Measurements from ENCODE around the gene LMBRD1. TPM values are rescaled to one million over a fixed set of nuclear protein-coding genes. Genes with fewer than 3 reads are reported as not detected.

LMBRD1 gene
- total and polyA plus RNA-seq, 2 of the 8 experiments (the other 6 are each of a cell fraction or from before 2014, with no cell fraction given), result 9.1 to 16.8 TPM

GRCh38 chr6:69763763-69764162, 33.0 kb downstream of the LMBRD1 start:
- H3K79me2 ChIP-seq (ENCODE audit: control insufficient read depth in 1 of 2, insufficient read depth in 2 of 2, low read length in 2 of 2), result peaks cover 0 to 5% of the 10 kb centered on the region in 2 experiments; a peak in 3 of 4 replicates
- no peaks in the 10 kb centered on the region for H3K36me3 ChIP-seq (ENCODE audit: control insufficient read depth in 2 of 4, insufficient read depth in 4 of 4, low read length in 3 of 4)
- H3K9ac ChIP-seq (replicated peaks in 1 of 4; ENCODE audit: extremely low read depth in 1 of 4, low read depth in 3 of 4, low read length in 3 of 4), result no peak overlapping the region
- no peaks in the 10 kb centered on the region for H3K79me1 ChIP-seq (ENCODE audit: low read depth, low read length)
- no peak overlapping the region for H2BK12ac ChIP-seq (ENCODE audit: low read depth, low read length)
- WGBS, 2 experiments (ENCODE audit: extremely low coverage in 1 of 2, insufficient coverage in 1 of 2, insufficient read length in 1 of 2, insufficient replicate concordance in 2 of 2, low coverage in 1 of 2, low lambda C conversion rate in 2 of 2, missing lambda C conversion rate in 1 of 2), result 80% methylated on average over 3 of the region's 3 CpGs; no CpG with 5 or more reads in 1 of the 2 experiments
- no peaks in the 10 kb centered on the region for H3K23me2 ChIP-seq (ENCODE audit: low read depth, low read length)
- ChIA-PET CTCF (ENCODE audit: partially characterized antibody) (no interaction called here), POLR2A (ENCODE audit: partially characterized antibody) (interaction anchor here (1.4 kb wide), 1 partner anchor 33 kb away, joined by 3 read pairs; no protein-coding TSS in a partner anchor)
- no peak overlapping the region for H2BK5ac ChIP-seq (ENCODE audit: low read depth, low read length)
- no peaks in the 10 kb centered on the region; a peak in 1 of 7 replicates for H3K4me1 ChIP-seq (replicated peaks in 1 of 4; ENCODE audit: control insufficient read depth in 3 of 4, insufficient read depth in 4 of 4, low read length in 3 of 4)
- no peak overlapping the region for H3K14ac ChIP-seq (ENCODE audit: insufficient read length)
- H4K20me1 ChIP-seq (replicated peaks in 1 of 2; ENCODE audit: control insufficient read depth in 1 of 2, insufficient read depth in 2 of 2, low read length in 2 of 2), result no peaks in the 10 kb centered on the region
- H2AK5ac ChIP-seq (ENCODE audit: low read depth, low read length), result no peak overlapping the region
- H3K23ac ChIP-seq (ENCODE audit: insufficient read length), result no peak overlapping the region
- H3K56ac ChIP-seq (replicated peaks; ENCODE audit: insufficient read length, low read depth, low read length), result no peak overlapping the region
- no peak overlapping the region for H3K18ac ChIP-seq (ENCODE audit: extremely low read depth, low read length)
- H2AFZ ChIP-seq (ENCODE audit: low read length), result no peak overlapping the region
- H3K4ac ChIP-seq (replicated peaks; ENCODE audit: insufficient read length, low read depth, low read length), result no peak overlapping the region
- no peak overlapping the region for H2BK15ac ChIP-seq (ENCODE audit: low read length)
- no peak overlapping the region for H4K8ac ChIP-seq (ENCODE audit: extremely low read depth, insufficient read depth, low read length)
- no peak overlapping the region for H4K5ac ChIP-seq (ENCODE audit: insufficient read length, low read depth, low read length)
- DNase-seq (ENCODE audit: low read depth in 1 of 2, low spot score in 2 of 2) (no peak), FAIRE-seq (no peak)
- H4K91ac ChIP-seq (replicated peaks; ENCODE audit: insufficient read length, low read length), result no peak overlapping the region
- H3K27me3 ChIP-seq (replicated peaks in 1 of 4; ENCODE audit: control insufficient read depth in 3 of 4, extremely low read depth in 1 of 4, insufficient read depth in 3 of 4, low read length in 3 of 4), result no peaks in the 10 kb centered on the region
- H3K4me2 ChIP-seq (ENCODE audit: insufficient read depth in 1 of 2, low read depth in 2 of 2, low read length in 2 of 2), result no peak overlapping the region
- no peak overlapping the region for H2BK120ac ChIP-seq (replicated peaks; ENCODE audit: low read depth, low read length)
- H3K4me3 ChIP-seq (ENCODE audit: extremely low read depth in 1 of 4, insufficient read depth in 2 of 4, low read depth in 3 of 4, low read length in 4 of 4), result no peak overlapping the region
- no peak overlapping the region for H3K27ac ChIP-seq (ENCODE audit: low read depth, low read length)
- no peak overlapping the region for H2BK20ac ChIP-seq (ENCODE audit: low read length)
- H3K9me3 ChIP-seq (ENCODE audit: insufficient read depth in 2 of 2, low read depth in 1 of 2, low read length in 1 of 2), result no peaks in the 10 kb centered on the region
- TF ChIP-seq CTBP2 (IDR thresholded peaks at IDR 0.05; ENCODE audit: borderline replicate concordance, insufficient read depth, insufficient read length, low read length), result no peak
- no peak for TF ChIP-seq RXRA (IDR thresholded peaks at IDR 0.05; ENCODE audit: insufficient read depth, low read depth, low read length)
- no peak for TF ChIP-seq BRCA1 (IDR thresholded peaks at IDR 0.05; ENCODE audit: low read depth, low read length)
- no peak for TF ChIP-seq EP300 (IDR thresholded peaks at IDR 0.05; ENCODE audit: borderline replicate concordance in 1 of 2, low read depth in 2 of 2, low read length in 2 of 2)
- no peak for TF ChIP-seq BACH1 (IDR thresholded peaks at IDR 0.05; ENCODE audit: low read length)
- TF ChIP-seq TEAD4 (IDR thresholded peaks at IDR 0.05; ENCODE audit: low read depth, low read length), result no peak
- TF ChIP-seq JUND (IDR thresholded peaks at IDR 0.05; ENCODE audit: low read length), result no peak
- no peak for TF ChIP-seq SP4 (IDR thresholded peaks at IDR 0.05; ENCODE audit: low read length)
- no peak for TF ChIP-seq ZNF274 (IDR thresholded peaks at IDR 0.05; ENCODE audit: borderline replicate concordance, extremely low read depth, low read length)
- TF ChIP-seq SP1 (IDR thresholded peaks at IDR 0.05; ENCODE audit: low read depth, low read length), result no peak
- no peak for TF ChIP-seq SP2 (IDR thresholded peaks at IDR 0.05; ENCODE audit: low read length)
- no peak for TF ChIP-seq CBX5 (IDR thresholded peaks at IDR 0.05; ENCODE audit: low read depth, low read length)
- no peak for TF ChIP-seq RBBP5 (IDR thresholded peaks at IDR 0.05; ENCODE audit: borderline replicate concordance, low read depth, low read length)
- TF ChIP-seq EGR1 (IDR thresholded peaks at IDR 0.05; ENCODE audit: borderline replicate concordance, low read depth, low read length), result no peak
- no peak for TF ChIP-seq GABPA (IDR thresholded peaks at IDR 0.05; ENCODE audit: borderline replicate concordance, insufficient read depth, low read length)
- TF ChIP-seq YY1 (IDR thresholded peaks at IDR 0.05; ENCODE audit: low read depth, low read length), result no peak
